Brain microvascular endothelial cell (primary cell): Measurements from ENCODE around the gene CPEB4.

Experiments used
- DNase-seq: peaks from one replicate; pipeline ENCODE4 v3.0.0-alpha.2; 2020
- H3K27ac ChIP-seq: fragments of 250-450 bp; sonication (Bioruptor Pico); 2 replicates; pipeline ENCODE4 v1.5.1; 2020; ENCODE audit warnings: mild to moderate bottlenecking, moderate library complexity
- H3K27me3 ChIP-seq: fragments of 250-450 bp; sonication (Bioruptor Pico); replicated peaks from 2 replicates; pipeline ENCODE4 v1.5.1; 2020; ENCODE audit warnings: mild to moderate bottlenecking
- H3K36me3 ChIP-seq: fragments of 250-450 bp; sonication (Bioruptor Pico); replicated peaks from 2 replicates; pipeline ENCODE4 v1.5.1; 2020; ENCODE audit warnings: mild to moderate bottlenecking
- H3K4me3 ChIP-seq: 2 replicates; pipeline ENCODE4 v1.5.1; 2011; ENCODE audit warnings: low read depth, mild to moderate bottlenecking, control low read depth, low read length, moderate library complexity
- in situ Hi-C: cut with HindIII; loops from 2 replicates; pipeline ENCODE4 v1.10.0; 2017; ENCODE audit warnings: low sequenced_read_pairs, low pct_ligation_motif_present
- TF ChIP-seq, protein P1 (sequence below): IDR thresholded peaks from 2 replicates; pipeline ENCODE4 v1.5.1; 2011; ENCODE audit warnings: low read depth, mild to moderate bottlenecking, moderate library complexity, low read length, control low read depth, inconsistent platforms; ENCODE audit errors: missing control alignments

CPEB4 gene

DNA sequence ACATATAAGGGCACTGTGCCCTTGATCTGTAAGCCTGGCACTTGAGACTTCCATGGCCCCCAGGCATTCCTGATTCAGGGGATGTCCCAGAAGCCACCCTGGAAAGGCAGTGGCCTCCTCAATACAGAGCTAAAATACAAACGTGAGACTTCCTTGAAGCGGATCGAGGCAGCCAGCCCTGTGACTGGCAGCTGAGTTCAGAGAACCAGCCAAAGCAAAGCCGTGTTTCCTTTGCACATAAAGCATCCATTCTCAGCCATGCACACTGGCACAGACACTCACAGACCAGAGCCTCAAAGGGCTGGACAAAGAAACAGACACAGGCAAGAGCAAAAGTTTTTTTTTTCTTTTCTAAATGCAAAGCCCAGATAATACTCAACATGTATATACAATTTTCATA lies 18.8 kb upstream of the CPEB4 start:
- Histone ChIP-seq H3K27ac (no peak overlapping the region), H3K27me3 (no peaks in the 10 kb centered on the region), H3K36me3 (no peaks in the 10 kb centered on the region), H3K4me3 (no peak overlapping the region)
- TF ChIP-seq, protein P1, sequence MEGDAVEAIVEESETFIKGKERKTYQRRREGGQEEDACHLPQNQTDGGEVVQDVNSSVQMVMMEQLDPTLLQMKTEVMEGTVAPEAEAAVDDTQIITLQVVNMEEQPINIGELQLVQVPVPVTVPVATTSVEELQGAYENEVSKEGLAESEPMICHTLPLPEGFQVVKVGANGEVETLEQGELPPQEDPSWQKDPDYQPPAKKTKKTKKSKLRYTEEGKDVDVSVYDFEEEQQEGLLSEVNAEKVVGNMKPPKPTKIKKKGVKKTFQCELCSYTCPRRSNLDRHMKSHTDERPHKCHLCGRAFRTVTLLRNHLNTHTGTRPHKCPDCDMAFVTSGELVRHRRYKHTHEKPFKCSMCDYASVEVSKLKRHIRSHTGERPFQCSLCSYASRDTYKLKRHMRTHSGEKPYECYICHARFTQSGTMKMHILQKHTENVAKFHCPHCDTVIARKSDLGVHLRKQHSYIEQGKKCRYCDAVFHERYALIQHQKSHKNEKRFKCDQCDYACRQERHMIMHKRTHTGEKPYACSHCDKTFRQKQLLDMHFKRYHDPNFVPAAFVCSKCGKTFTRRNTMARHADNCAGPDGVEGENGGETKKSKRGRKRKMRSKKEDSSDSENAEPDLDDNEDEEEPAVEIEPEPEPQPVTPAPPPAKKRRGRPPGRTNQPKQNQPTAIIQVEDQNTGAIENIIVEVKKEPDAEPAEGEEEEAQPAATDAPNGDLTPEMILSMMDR: no peak
- no peak for DNase-seq
- in situ Hi-C loops: no loop called here

DNA sequence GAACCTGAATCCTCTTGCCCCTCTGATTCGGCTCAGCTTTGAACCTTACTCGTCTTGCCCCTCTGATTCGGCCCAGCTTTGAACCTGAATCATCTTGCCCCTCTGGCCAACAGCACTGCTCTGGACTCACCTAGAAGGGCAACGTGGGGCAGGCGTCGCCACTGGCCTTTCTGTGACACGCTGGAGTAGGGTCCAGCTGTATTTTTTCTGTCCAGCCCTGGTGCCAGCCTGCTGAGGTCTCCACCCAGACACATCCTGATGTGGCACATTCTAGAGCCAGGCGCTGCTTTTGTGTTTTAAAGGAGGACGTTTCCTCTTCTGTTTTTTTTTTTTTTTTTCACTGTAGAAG lies 15.2 kb upstream of the CPEB4 start:
- TF ChIP-seq, protein P1: no peak
- Histone ChIP-seq H3K27ac (no peak overlapping the region), H3K36me3 (no peaks in the 10 kb centered on the region), H3K4me3 (no peak overlapping the region), H3K27me3 (no peaks in the 10 kb centered on the region)
- no peak for DNase-seq
- in situ Hi-C loops: no loop called here

DNA sequence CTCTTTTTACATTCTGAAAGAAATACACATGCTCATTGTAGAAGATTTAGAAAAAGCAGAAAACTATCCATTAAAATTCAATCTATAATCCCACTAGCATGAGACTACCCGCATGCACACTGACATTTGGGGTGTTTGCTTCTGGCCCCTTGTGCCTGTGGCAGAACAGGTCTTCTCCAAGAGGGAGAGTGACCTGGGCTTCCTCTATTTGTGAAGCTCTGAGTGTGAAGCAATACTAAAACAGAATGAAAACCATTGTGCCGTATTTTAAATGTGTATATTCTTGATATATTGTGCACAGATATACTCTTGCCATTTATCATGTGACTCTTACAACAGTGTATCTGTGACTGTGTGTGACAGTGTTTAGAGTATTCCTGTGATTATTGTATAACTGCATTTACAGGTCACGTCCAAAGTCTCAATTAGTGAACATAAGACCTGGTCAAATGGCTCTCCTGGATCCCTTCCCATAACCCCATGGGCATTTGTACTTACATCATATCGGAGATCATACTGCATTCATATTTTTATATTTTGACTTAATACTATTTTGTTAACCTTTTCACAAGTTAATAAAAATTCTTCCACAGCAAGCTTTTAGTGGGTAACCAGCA lies 14.7 kb upstream of the CPEB4 start:
- Histone ChIP-seq H3K27me3 (no peaks in the 10 kb centered on the region), H3K27ac (no peak overlapping the region), H3K36me3 (no peaks in the 10 kb centered on the region), H3K4me3 (no peak overlapping the region)
- DNase-seq: no peak
- TF ChIP-seq, protein P1: no peak
- in situ Hi-C loops: no loop called here

DNA sequence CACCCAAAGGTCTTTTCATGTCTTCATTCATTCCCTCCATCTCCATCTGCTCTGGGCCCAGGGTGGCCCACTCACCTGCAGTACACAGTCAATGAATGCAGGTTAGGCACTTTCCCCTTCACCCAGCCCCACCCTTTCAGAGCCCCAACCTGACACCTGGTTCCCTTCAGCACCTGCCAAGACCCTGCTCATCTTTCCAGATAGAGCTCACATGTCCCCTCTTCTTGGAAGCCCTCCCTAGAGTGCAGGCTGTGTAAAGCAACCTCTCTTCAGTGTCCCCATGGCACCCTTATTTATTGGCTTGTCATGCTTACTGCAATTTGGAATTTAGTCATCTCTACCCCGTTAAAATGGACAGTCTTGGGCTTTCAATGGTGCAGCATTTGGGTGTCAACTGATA lies 13.0 kb upstream of the CPEB4 start:
- TF ChIP-seq, protein P1: no peak
- Histone ChIP-seq H3K27ac (no peak overlapping the region), H3K4me3 (no peak overlapping the region), H3K36me3 (no peaks in the 10 kb centered on the region), H3K27me3 (no peaks in the 10 kb centered on the region)
- DNase-seq: no peak
- in situ Hi-C loops: no loop called here

DNA sequence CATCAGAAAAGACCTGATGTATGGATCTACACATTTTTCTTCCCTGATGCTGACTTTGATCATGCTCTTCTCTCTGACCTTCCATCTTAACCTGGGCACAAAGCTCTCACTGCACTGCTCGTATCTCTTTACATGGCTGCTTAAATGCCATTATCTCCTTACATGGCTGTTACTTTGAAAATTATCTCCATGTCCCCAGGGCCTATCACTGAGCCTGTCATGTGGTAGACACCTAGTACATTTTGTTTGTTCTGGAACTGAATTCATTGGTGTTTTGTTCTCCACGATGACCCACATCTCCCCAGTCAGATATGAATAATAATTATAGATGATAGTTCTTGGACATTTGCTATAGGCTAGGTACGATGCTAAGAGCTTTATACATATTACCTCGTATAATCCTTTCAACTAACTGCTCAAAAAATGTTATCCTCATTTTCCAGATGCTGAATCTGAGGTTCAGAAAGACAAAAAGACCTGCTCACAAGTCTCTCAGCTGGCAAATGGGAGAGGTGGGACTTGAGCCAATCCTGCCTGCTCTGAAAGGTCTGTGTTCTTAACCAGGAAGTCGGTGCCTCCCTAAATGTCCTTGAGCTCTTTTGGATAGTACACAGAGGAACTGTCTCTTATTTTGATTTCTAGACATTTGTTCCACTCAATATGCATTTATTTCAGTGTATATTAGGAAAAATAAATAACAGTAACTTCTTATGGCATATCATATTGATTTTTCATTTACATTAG lies 9.8 kb upstream of the CPEB4 start:
- Histone ChIP-seq H3K36me3 (no peaks in the 10 kb centered on the region), H3K27ac (no peak overlapping the region), H3K27me3 (no peaks in the 10 kb centered on the region), H3K4me3 (no peak overlapping the region)
- in situ Hi-C loops: no loop called here
- no peak for DNase-seq
- TF ChIP-seq, protein P1: no peak
